Endothelial cell of umbilical vein (primary cell): ENCODE results near the gene BIRC3. TPM values are rescaled to one million over a fixed set of nuclear protein-coding genes. Genes with fewer than 3 reads are reported as not detected.

Experiments used
- BruUV-seq: library from RNA; stranded (reverse); fragments of 400-500 nt; replicated peaks from 2 replicates; lab custom pipeline; 2021; lab: Mats Ljungman, UMichigan
- CTCF ChIA-PET: fragments of 300-600, 350-600 bp; sonication (Branson Sonifier 250); formaldehyde crosslinking; loops from one replicate; lab custom pipeline; 2021; ENCODE audit warnings: antibody characterized with exemption, inconsistent platforms; lab: Charles Lee
- POLR2A ChIA-PET: fragments of 300-600, 350-600 bp; sonication (Branson Sonifier 250); formaldehyde crosslinking; loops from one replicate; lab custom pipeline; 2021; ENCODE audit warnings: antibody characterized with exemption, inconsistent platforms; lab: Charles Lee
- DNase-seq: peaks from one replicate; pipeline ENCODE4 v3.0.0-alpha.2; 2011; ENCODE audit warnings: low read depth, low spot score
- FAIRE-seq: peaks from 2 replicates; lab custom pipeline; 2011; peaks lifted over from hg19 to GRCh38; lab: Jason Lieb, UNC
- H2AFZ ChIP-seq: 2 replicates; pipeline ENCODE4 v1.6.0; 2012; ENCODE audit warnings: low read depth, low read length, control low read depth, inconsistent platforms
- H3K27ac ChIP-seq: 2 replicates; pipeline ENCODE4 v1.5.1; 2011; ENCODE audit warnings: low read depth, mild to moderate bottlenecking, control low read depth, low read length, moderate library complexity; ENCODE audit not compliant: insufficient read depth
- H3K27me3 ChIP-seq, 2 experiments: 2 replicates each; pipeline versions ENCODE4 v1.6.0 to v1.6.1; 2011; ENCODE audit warnings: low read length in 2 of 2, mixed read lengths in 1 of 2; ENCODE audit not compliant: control insufficient read depth in 2 of 2, insufficient read depth in 2 of 2
- H3K36me3 ChIP-seq, 2 experiments: 2 replicates in 1 of 2; 3 replicates in 1 of 2; pipeline ENCODE4 v1.5.1; 2011; ENCODE audit warnings: low read length in 2 of 2, mild to moderate bottlenecking in 1 of 2, moderate library complexity in 1 of 2; ENCODE audit not compliant: control insufficient read depth in 2 of 2, insufficient read depth in 2 of 2; ENCODE audit errors: extremely low read depth in 1 of 2
- H3K4me1 ChIP-seq: 3 replicates; pipeline ENCODE4 v1.5.1; 2011; ENCODE audit warnings: mild to moderate bottlenecking, low read length; ENCODE audit not compliant: control insufficient read depth, insufficient read depth; ENCODE audit errors: extremely low read depth
- H3K4me2 ChIP-seq: 2 replicates; pipeline ENCODE4 v1.6.1; 2011; ENCODE audit warnings: low read length, control low read depth, mixed read lengths; ENCODE audit not compliant: insufficient read depth
- H3K4me3 ChIP-seq, 3 experiments: fragments of 200-600 bp in 1 of 3; sonication (generic), shearing (Covaris generic) in 1 of 3; replicated peaks in 1 of 3; 2 replicates each; pipeline ENCODE4 v1.5.1; 2011 to 2016; ENCODE audit warnings: control low read depth in 3 of 3, low read length in 3 of 3, mild to moderate bottlenecking in 2 of 3, inconsistent platforms in 1 of 3, low read depth in 1 of 3, moderate library complexity in 1 of 3; ENCODE audit not compliant: insufficient read depth in 1 of 3
- H3K79me2 ChIP-seq: 2 replicates; pipeline ENCODE4 v1.6.0; 2012; ENCODE audit warnings: low read length, inconsistent platforms; ENCODE audit not compliant: control insufficient read depth, insufficient read depth
- H3K9ac ChIP-seq: replicated peaks from 2 replicates; pipeline ENCODE3; 2011; ENCODE audit warnings: low read length, control low read depth; ENCODE audit not compliant: insufficient read depth; ENCODE audit errors: extremely low read depth
- H3K9me1 ChIP-seq: replicated peaks from 3 replicates; pipeline ENCODE4 v1.6.0; 2011; ENCODE audit warnings: mild to moderate bottlenecking, low read length; ENCODE audit not compliant: control insufficient read depth, insufficient read depth; ENCODE audit errors: extremely low read depth
- H3K9me3 ChIP-seq: replicated peaks from 2 replicates; pipeline ENCODE4 v1.5.1; 2012; ENCODE audit warnings: low read length, inconsistent platforms; ENCODE audit not compliant: control insufficient read depth, insufficient read depth
- H4K20me1 ChIP-seq: replicated peaks from 2 replicates; pipeline ENCODE3; 2011; ENCODE audit warnings: mild to moderate bottlenecking, low read length; ENCODE audit not compliant: control insufficient read depth, insufficient read depth; ENCODE audit errors: extremely low read depth
- CTCF ChIP-seq, 2 donors: IDR thresholded peaks; 1 replicate in 1 of 2; 2 replicates in 1 of 2; pipeline ENCODE4 v1.5.1; 2011; ENCODE audit warnings: low read length in 2 of 2, mild to moderate bottlenecking in 2 of 2, moderate library complexity in 2 of 2, control low read depth in 1 of 2, inconsistent platforms in 1 of 2, low read depth in 1 of 2; ENCODE audit not compliant: insufficient read depth in 1 of 2; ENCODE audit errors: extremely low read depth in 1 of 2
- EZH2 ChIP-seq: IDR thresholded peaks from 2 replicates; pipeline ENCODE4 v1.6.1; 2012; ENCODE audit warnings: borderline replicate concordance, low read depth, mild to moderate bottlenecking, moderate library complexity, low read length, inconsistent platforms; ENCODE audit not compliant: severe bottlenecking
- FOS ChIP-seq: IDR thresholded peaks from 2 replicates; pipeline ENCODE4 v1.6.1; 2011; ENCODE audit warnings: mild to moderate bottlenecking, low read length, moderate library complexity, borderline replicate concordance; ENCODE audit not compliant: insufficient read depth
- GATA2 ChIP-seq: IDR thresholded peaks from 2 replicates; pipeline ENCODE4 v1.7.0; 2011; ENCODE audit warnings: low read depth, mild to moderate bottlenecking, moderate library complexity, mixed read lengths, low read length; ENCODE audit not compliant: insufficient read length, insufficient read depth
- JUN ChIP-seq: IDR thresholded peaks from 2 replicates; pipeline ENCODE4 v1.6.1; 2011; ENCODE audit warnings: borderline replicate concordance, low read depth; ENCODE audit not compliant: insufficient read length, insufficient read depth
- MAX ChIP-seq: IDR thresholded peaks from 2 replicates; pipeline ENCODE4 v1.6.1; 2011; ENCODE audit not compliant: insufficient read depth, insufficient read length
- MYC ChIP-seq: IDR thresholded peaks from one replicate; pipeline ENCODE4 v1.6.1; 2011; ENCODE audit warnings: mild to moderate bottlenecking, low read depth, low read length
- POLR2A ChIP-seq: IDR thresholded peaks from 2 replicates; pipeline ENCODE4 v1.6.1; 2012; ENCODE audit warnings: low read depth, mild to moderate bottlenecking, control low read depth, low read length
- POLR2AphosphoS5 ChIP-seq: IDR thresholded peaks from 2 replicates; pipeline ENCODE4 v1.6.1; 2012; ENCODE audit warnings: low read depth, mild to moderate bottlenecking, control low read depth, low read length, moderate library complexity; ENCODE audit not compliant: insufficient read depth
- dilution Hi-C: fragments of 300-500 bp; cut with MboI; formaldehyde crosslinking; loops from one replicate; pipeline ENCODE4 v1.15.0; 2019; ENCODE audit warnings: low sequenced_read_pairs; ENCODE audit not compliant: extremely low pct_ligation_motif_present
- intact Hi-C: fragments of 100-400 bp; cut with micrococcal nuclease; formaldehyde crosslinking; loops from one replicate; pipeline ENCODE4 v1.10.0; 2022
- polyA plus RNA-seq, 4 experiments: library from polyadenylated mRNA; depleted of rRNA in 3 of 4; stranded (reverse) in 3 of 4; unstranded in 1 of 4; fragments of >200 nt; gene quantifications; 2 replicates each; pipeline versions ENCODE4 v1.2.1 to v1.2.3, GENCODE V29; 2011 to 2012; ENCODE audit warnings: missing spikeins in 1 of 4
- total RNA-seq: library from RNA; stranded (reverse); gene quantifications from 2 replicates; pipeline ENCODE4 v1.2.3, GENCODE V29; 2021

Gene BIRC3
- total and polyA plus RNA-seq, 2 donors (not counting 3 experiments of a cell fraction or from before 2014, with no cell fraction given), result 0.28 to 1.4 TPM

- ChIA-PET CTCF (interaction anchor here (1.1 to 1.3 kb wide), 2 partner anchors 12 to 37 kb away, joined by 3 to 6 read pairs; no protein-coding TSS in a partner anchor), POLR2A (no interaction called here)
- Histone ChIP-seq H3K4me3 (no peak overlapping the region), H3K4me1 (peaks cover 23% of the 10 kb centered on the region), H3K9me1 (no peaks in the 10 kb centered on the region), H4K20me1 (no peaks in the 10 kb centered on the region), H3K9me3 (no peaks in the 10 kb centered on the region), H3K79me2 (peaks cover 18% of the 10 kb centered on the region), H2AFZ (no peak overlapping the region), H3K9ac (no peak overlapping the region), H3K36me3 (peaks cover 6 to 8% of the 10 kb centered on the region in 2 experiments), H3K4me2 (no peak overlapping the region), H3K27ac (no peak overlapping the region), H3K27me3 (no peaks in the 10 kb centered on the region)
- intact Hi-C loops, result no loop called here
- FAIRE-seq, result no peak
- no peak for DNase-seq
- dilution Hi-C loops, result no loop called here
- TF ChIP-seq EZH2 (no peak), MYC (no peak), POLR2A (no peak), CTCF (IDR thresholded peaks at IDR 0.05; ENCODE audit: extremely low read depth in 1 of 2, insufficient read depth in 1 of 2, low read depth in 1 of 2, low read length in 2 of 2) (no peak), MAX (no peak), JUN (no peak), GATA2 (no peak), POLR2AphosphoS5 (no peak), FOS (no peak)
- no TSS peak for BruUV-seq
Measured at GRCh38 chr11:102378818-102379217, 61.5 kb downstream of the BIRC3 start.
